Left renal pelvis (tissue), 4 donors: ENCODE data around the gene STX1A. TPM values are rescaled to one million over a fixed set of nuclear protein-coding genes. Genes with fewer than 3 reads are reported as not detected.
"Not testable (repeated sequence)": the region's sequence is repeated elsewhere in the genome, so short reads cannot be mapped to it uniquely, and the experiment has no call there.

Experiments
- DNase-seq, 4 donors: peaks; one replicate each; pipeline ENCODE4 v3.0.0-alpha.2; 2013; ENCODE audit warnings: low read depth in 4 of 4, low spot score in 3 of 4
- polyA plus RNA-seq, 4 donors: library from polyadenylated mRNA; unstranded; fragments of 120-200 nt; gene quantifications; one replicate each; pipeline ENCODE4 v1.2.1, GENCODE V29; 2013; ENCODE audit not compliant: insufficient read length in 4 of 4

The STX1A gene
- polyA plus RNA-seq, 4 donors, result 7.1 to 16.1 (median 7.6) TPM

- no peak for DNase-seq
These were observed 59.5 kb downstream of the STX1A start for GRCh38 chr7:73659983-73660382.

GRCh38 chr7:73655309-73655708 is 64.2 kb downstream of the STX1A start:
- DNase-seq, result not testable (repeated sequence)

GRCh38 chr7:73652541-73652949 is 66.9 kb downstream of the STX1A start:
- DNase-seq, result no peak

- DNase-seq, result no peak
These were observed 68.9 kb downstream of the STX1A start for GRCh38 chr7:73650524-73650923.

- DNase-seq, result no peak
These were observed 69.9 kb downstream of the STX1A start for GRCh38 chr7:73649576-73649975.

Other genes with a start within 250 kb of the STX1A start
- 10 to 100 TPM; 66.7 to 80.1 (median 72.3) TPM for gene BAZ1B, start 197.4 kb downstream of the STX1A start, polyA plus RNA-seq
- gene BCL7B, start 162.0 kb downstream of the STX1A start, polyA plus RNA-seq, result 10 to 100 TPM; 30.9 to 45.2 (median 37.6) TPM
- gene TBL2, start 141.1 kb downstream of the STX1A start, polyA plus RNA-seq, result 10 to 100 TPM; 37.0 to 46.1 (median 42.2) TPM
- 1 to 10 TPM; 1.5 to 9.5 (median 3.4) TPM for gene MLXIPL, start 95.1 kb downstream of the STX1A start, polyA plus RNA-seq
- 10 to 100 TPM in 2 of 4 donors, 1 to 10 TPM in 2; 7.0 to 18.1 (median 10.6) TPM for gene VPS37D, start 51.8 kb downstream of the STX1A start, polyA plus RNA-seq
- 10 to 100 TPM in 3 of 4 donors, 1 to 10 TPM in 1; 8.3 to 12.0 (median 11.1) TPM for gene DNAJC30, start 36.2 kb downstream of the STX1A start, polyA plus RNA-seq
- gene BUD23, start 36.1 kb downstream of the STX1A start, polyA plus RNA-seq, result 10 to 100 TPM; 65.4 to 98.8 (median 80.8) TPM
- gene ABHD11, start 19.1 kb upstream of the STX1A start, polyA plus RNA-seq, result 10 to 100 TPM in 3 of 4 donors, 1 to 10 TPM in 1; 9.0 to 35.1 (median 24.6) TPM
- 10 to 100 TPM in 3 of 4 donors, 1 to 10 TPM in 1; 1.8 to 62.9 (median 28.5) TPM for gene CLDN3, start 50.6 kb upstream of the STX1A start, polyA plus RNA-seq
- 100 to 1,000 TPM in 1 of 4 donors, 10 to 100 TPM in 2, 1 to 10 TPM in 1; 3.7 to 111 (median 66.3) TPM for gene CLDN4, start 111.3 kb upstream of the STX1A start, polyA plus RNA-seq
- 10 to 100 TPM in 1 of 4 donors, 1 to 10 TPM in 3; 1.8 to 19.0 (median 6.2) TPM for gene METTL27, start 122.8 kb upstream of the STX1A start, polyA plus RNA-seq
- gene TMEM270, start 141.5 kb upstream of the STX1A start, polyA plus RNA-seq, result not detected